H1 (cell line): ENCODE data around the gene PNRC2. TPM values are rescaled to one million over a fixed set of nuclear protein-coding genes. Genes with fewer than 3 reads are reported as not detected.
A peak's percentile ranks its signal among the peaks of the same experiment; 100 is the strongest.

ENCODE experiments used
- CTCF ChIA-PET: fragments of 300-600 bp; sonication (Branson Sonifier 250); formaldehyde crosslinking; loops from one replicate; lab custom pipeline; 2021; ENCODE audit not compliant: partially characterized antibody; lab: Charles Lee
- POLR2A ChIA-PET: fragments of 300-600 bp; sonication (Branson Sonifier 250); formaldehyde crosslinking; loops from one replicate; lab custom pipeline; 2021; ENCODE audit warnings: inconsistent platforms; ENCODE audit not compliant: partially characterized antibody; lab: Charles Lee
- DNase-seq, 2 experiments: peaks; one replicate each; pipeline versions ENCODE4 v3.0.0 to v3.0.0-alpha.2; 2010 to 2022; ENCODE audit warnings: low spot score in 2 of 2, low read depth in 1 of 2, mixed read lengths in 1 of 2
- FAIRE-seq: peaks from 2 replicates; lab custom pipeline; 2011; peaks lifted over from hg19 to GRCh38; lab: Jason Lieb, UNC
- H2AFZ ChIP-seq: 2 replicates; pipeline ENCODE4 v1.8.1; 2012; ENCODE audit warnings: low read length, inconsistent platforms
- H2AK5ac ChIP-seq: 2 replicates; pipeline ENCODE4 v1.6.1; 2013; ENCODE audit warnings: low read depth, low read length
- H2BK120ac ChIP-seq: replicated peaks from 2 replicates; pipeline ENCODE3; 2013; ENCODE audit warnings: low read depth, low read length, inconsistent platforms
- H2BK12ac ChIP-seq: 2 replicates; pipeline ENCODE4 v1.6.1; 2013; ENCODE audit warnings: low read depth, low read length
- H2BK15ac ChIP-seq: 2 replicates; pipeline ENCODE4 v1.6.1; 2013; ENCODE audit warnings: low read length
- H2BK20ac ChIP-seq: 2 replicates; pipeline ENCODE4 v1.6.1; 2013; ENCODE audit warnings: low read length
- H2BK5ac ChIP-seq: 2 replicates; pipeline ENCODE4 v1.6.1; 2013; ENCODE audit warnings: low read depth, low read length
- H3K14ac ChIP-seq: 2 replicates; pipeline ENCODE4 v1.6.1; 2013; ENCODE audit warnings: inconsistent platforms; ENCODE audit not compliant: insufficient read length
- H3K18ac ChIP-seq: 2 replicates; pipeline ENCODE4 v1.6.1; 2013; ENCODE audit warnings: low read length; ENCODE audit errors: extremely low read depth
- H3K23ac ChIP-seq: 2 replicates; pipeline ENCODE4 v1.6.1; 2013; ENCODE audit warnings: inconsistent platforms; ENCODE audit not compliant: insufficient read length
- H3K23me2 ChIP-seq: 2 replicates; pipeline ENCODE4 v1.6.1; 2013; ENCODE audit warnings: low read depth, low read length
- H3K27ac ChIP-seq: 2 replicates; pipeline ENCODE4 v1.6.1; 2011; ENCODE audit warnings: low read depth, low read length, inconsistent platforms
- H3K27me3 ChIP-seq, 4 experiments: replicated peaks in 1 of 4; 1 replicate in 1 of 4; 2 replicates in 3 of 4; pipeline versions ENCODE4 v1.6.1 to v1.8.1; 2011 to 2013; ENCODE audit warnings: low read length in 3 of 4, mild to moderate bottlenecking in 3 of 4, inconsistent platforms in 2 of 4, mixed read lengths in 2 of 4, moderate library complexity in 1 of 4; ENCODE audit not compliant: control insufficient read depth in 3 of 4, insufficient read depth in 3 of 4; ENCODE audit errors: extremely low read depth in 1 of 4
- H3K36me3 ChIP-seq, 4 experiments: 2 replicates each; pipeline versions ENCODE4 v1.6.1 to v1.8.1; 2011 to 2013; ENCODE audit warnings: mild to moderate bottlenecking in 4 of 4, low read length in 3 of 4, moderate library complexity in 2 of 4, control low read depth in 1 of 4, inconsistent platforms in 1 of 4; ENCODE audit not compliant: insufficient read depth in 4 of 4, control insufficient read depth in 2 of 4
- H3K4ac ChIP-seq: replicated peaks from 2 replicates; pipeline ENCODE3; 2013; ENCODE audit warnings: low read length, low read depth, mixed read lengths, inconsistent platforms; ENCODE audit not compliant: insufficient read length
- H3K4me1 ChIP-seq, 4 experiments: replicated peaks in 1 of 4; 1 replicate in 1 of 4; 2 replicates in 3 of 4; pipeline versions ENCODE4 v1.6.1 to v1.8.1; 2011 to 2013; ENCODE audit warnings: low read length in 3 of 4, inconsistent platforms in 2 of 4, mixed read lengths in 1 of 4; ENCODE audit not compliant: insufficient read depth in 4 of 4, control insufficient read depth in 3 of 4
- H3K4me2 ChIP-seq, 2 experiments: 2 replicates each; pipeline versions ENCODE4 v1.6.1 to v1.8.1; 2011 to 2013; ENCODE audit warnings: low read depth in 2 of 2, low read length in 2 of 2, control low read depth in 1 of 2, inconsistent platforms in 1 of 2, mild to moderate bottlenecking in 1 of 2; ENCODE audit not compliant: insufficient read depth in 1 of 2
- H3K4me3 ChIP-seq, 4 experiments: fragments of 200-600, 300-600 bp in 1 of 4; sonication (generic), shearing (Covaris generic), sonication (Bioruptor Twin) in 1 of 4; 2 replicates each; pipeline versions ENCODE4 v1.5.1 to v1.8.1; 2011 to 2016; ENCODE audit warnings: low read length in 4 of 4, low read depth in 3 of 4, control low read depth in 2 of 4, inconsistent platforms in 2 of 4, mild to moderate bottlenecking in 2 of 4, mixed read lengths in 1 of 4, moderate library complexity in 1 of 4; ENCODE audit not compliant: insufficient read depth in 2 of 4; ENCODE audit errors: extremely low read depth in 1 of 4
- H3K56ac ChIP-seq: replicated peaks from 2 replicates; pipeline ENCODE3; 2013; ENCODE audit warnings: low read depth, mild to moderate bottlenecking, mixed read lengths, low read length, inconsistent platforms; ENCODE audit not compliant: insufficient read length
- H3K79me1 ChIP-seq: 2 replicates; pipeline ENCODE4 v1.6.1; 2013; ENCODE audit warnings: low read depth, low read length, control low read depth
- H3K79me2 ChIP-seq, 2 experiments: 2 replicates each; pipeline versions ENCODE4 v1.6.1 to v1.8.1; 2012 to 2013; ENCODE audit warnings: low read length in 2 of 2, mild to moderate bottlenecking in 2 of 2, inconsistent platforms in 1 of 2; ENCODE audit not compliant: insufficient read depth in 2 of 2, control insufficient read depth in 1 of 2
- H3K9ac ChIP-seq, 4 experiments: replicated peaks in 1 of 4; 1 replicate in 1 of 4; 2 replicates in 3 of 4; pipeline versions ENCODE4 v1.6.1 to v1.8.1; 2011 to 2013; ENCODE audit warnings: low read depth in 3 of 4, low read length in 3 of 4, control low read depth in 2 of 4, mild to moderate bottlenecking in 2 of 4, moderate library complexity in 2 of 4, inconsistent platforms in 1 of 4; ENCODE audit errors: extremely low read depth in 1 of 4
- H3K9me3 ChIP-seq, 2 experiments: 2 replicates each; pipeline versions ENCODE4 v1.6.1 to v1.8.1; 2012 to 2013; ENCODE audit warnings: mild to moderate bottlenecking in 2 of 2, moderate library complexity in 2 of 2, control low read depth in 1 of 2, inconsistent platforms in 1 of 2, low read depth in 1 of 2, low read length in 1 of 2, mixed read lengths in 1 of 2; ENCODE audit not compliant: insufficient read depth in 2 of 2
- H4K20me1 ChIP-seq, 2 experiments: replicated peaks in 1 of 2; 2 replicates each; pipeline versions ENCODE3 to v1.8.1; 2011 to 2013; ENCODE audit warnings: inconsistent platforms in 2 of 2, low read length in 2 of 2, mild to moderate bottlenecking in 1 of 2; ENCODE audit not compliant: insufficient read depth in 2 of 2, control insufficient read depth in 1 of 2
- H4K5ac ChIP-seq: 2 replicates; pipeline ENCODE4 v1.6.1; 2013; ENCODE audit warnings: low read length, low read depth, mixed read lengths, inconsistent platforms; ENCODE audit not compliant: insufficient read length
- H4K8ac ChIP-seq: 2 replicates; pipeline ENCODE4 v1.8.0; 2013; ENCODE audit warnings: mild to moderate bottlenecking, moderate library complexity, low read length, inconsistent platforms; ENCODE audit not compliant: insufficient read depth; ENCODE audit errors: extremely low read depth
- H4K91ac ChIP-seq: replicated peaks from 2 replicates; pipeline ENCODE3; 2013; ENCODE audit warnings: low read length, mixed read lengths, inconsistent platforms; ENCODE audit not compliant: insufficient read length
- BACH1 ChIP-seq: IDR thresholded peaks from 2 replicates; pipeline ENCODE4 v1.6.1; 2012; ENCODE audit warnings: low read length, improper control_type of control experiment
- GTF2F1 ChIP-seq: IDR thresholded peaks from 2 replicates; pipeline ENCODE4 v1.6.1; 2012; ENCODE audit warnings: low read depth, low read length, improper control_type of control experiment, borderline replicate concordance
- JUND ChIP-seq: IDR thresholded peaks from 2 replicates; pipeline ENCODE4 v1.6.1; 2011; ENCODE audit warnings: mild to moderate bottlenecking, improper control_type of control experiment, low read length
- KDM1A ChIP-seq: fragments of 200-600, 300-600 bp; sonication (generic); IDR thresholded peaks from 2 replicates; pipeline ENCODE4 v1.7.1; 2016; ENCODE audit warnings: mild to moderate bottlenecking, low read length, borderline replicate concordance
- KDM5A ChIP-seq: fragments of 200-600 bp; IDR thresholded peaks from 2 replicates; pipeline ENCODE4 v1.7.1; 2012; ENCODE audit warnings: mild to moderate bottlenecking, low read length, inconsistent platforms, mixed read lengths
- NRF1 ChIP-seq: IDR thresholded peaks from 2 replicates; pipeline ENCODE4 v1.6.1; 2011; ENCODE audit warnings: mild to moderate bottlenecking, low read depth, low read length, improper control_type of control experiment
- POLR2A ChIP-seq, 2 experiments: IDR thresholded peaks; 1 replicate in 1 of 2; 2 replicates in 1 of 2; pipeline ENCODE4 v1.6.1; 2011; ENCODE audit warnings: low read depth in 2 of 2, low read length in 2 of 2, mild to moderate bottlenecking in 2 of 2; ENCODE audit errors: control extremely low read depth in 1 of 2
- POLR2AphosphoS5 ChIP-seq: IDR thresholded peaks from 2 replicates; pipeline ENCODE4 v1.6.1; 2011; ENCODE audit warnings: low read depth, low read length
- RNF2 ChIP-seq: fragments of 200-900, 300-1000 bp; sonication (generic); IDR thresholded peaks from 2 replicates; pipeline ENCODE4 v1.7.1; 2016; ENCODE audit warnings: borderline replicate concordance, low read depth, mild to moderate bottlenecking, antibody characterized with exemption, low read length; ENCODE audit not compliant: poor library complexity, severe bottlenecking; ENCODE audit errors: missing control alignments
- SIN3A ChIP-seq, 2 experiments: IDR thresholded peaks in 1 of 2; conservative IDR thresholded peaks in 1 of 2; 2 replicates each; pipeline ENCODE4 v1.6.1; 2011 to 2012; ENCODE audit warnings: low read length in 2 of 2, improper control_type of control experiment in 1 of 2, low read depth in 1 of 2, mild to moderate bottlenecking in 1 of 2
- SIRT6 ChIP-seq: IDR thresholded peaks from one replicate; pipeline ENCODE4 v1.7.1; 2012; ENCODE audit warnings: low read length, inconsistent platforms
- TCF12 ChIP-seq: IDR thresholded peaks from 2 replicates; pipeline ENCODE4 v1.6.1; 2011; ENCODE audit warnings: low read depth, mild to moderate bottlenecking, low read length
- WGBS, 2 experiments: shearing (Covaris generic) in 1 of 2; methylation state at CpG; one replicate each; pipeline versions ENCODE4 v1.1.6 to v1.1.7; 2013 to 2015; ENCODE audit warnings: low lambda C conversion rate in 2 of 2, mixed read lengths in 2 of 2, inconsistent platforms in 1 of 2, low coverage in 1 of 2, missing lambda C conversion rate in 1 of 2; ENCODE audit not compliant: insufficient replicate concordance in 2 of 2, insufficient coverage in 1 of 2, insufficient read length in 1 of 2; ENCODE audit errors: extremely low coverage in 1 of 2, missing lambda C conversion rate in 1 of 2; 5-methylcytosine and 5-hydroxymethylcytosine counted together
- polyA plus RNA-seq, 7 experiments: library from polyadenylated mRNA; depleted of rRNA in 3 of 7; stranded (reverse) in 5 of 7; unstranded in 2 of 7; fragments of >200 nt in 5 of 7; fragments of 200-250 nt in 2 of 7; gene quantifications; 1 replicate in 5 of 7; 2 replicates in 1 of 7; 4 replicates in 1 of 7; pipeline versions ENCODE4 v1.2.1 to v1.2.3, GENCODE V29; 2011 to 2013; ENCODE audit warnings: missing spikeins in 2 of 7, mixed read lengths in 2 of 7
- total RNA-seq: library from RNA; stranded (reverse); fragmentation: NEBNext Ultra II Directional; extraction: Animal tissue kit (Norgen Biotek cat#: 25700); gene quantifications from 2 replicates; pipeline ENCODE4 v1.2.1, GENCODE V29; 2021

PNRC2 gene
- total and polyA plus RNA-seq, 2 of the 8 experiments (the other 6 are each of a cell fraction or from before 2014, with no cell fraction given), result 57.5 to 147 TPM

DNA sequence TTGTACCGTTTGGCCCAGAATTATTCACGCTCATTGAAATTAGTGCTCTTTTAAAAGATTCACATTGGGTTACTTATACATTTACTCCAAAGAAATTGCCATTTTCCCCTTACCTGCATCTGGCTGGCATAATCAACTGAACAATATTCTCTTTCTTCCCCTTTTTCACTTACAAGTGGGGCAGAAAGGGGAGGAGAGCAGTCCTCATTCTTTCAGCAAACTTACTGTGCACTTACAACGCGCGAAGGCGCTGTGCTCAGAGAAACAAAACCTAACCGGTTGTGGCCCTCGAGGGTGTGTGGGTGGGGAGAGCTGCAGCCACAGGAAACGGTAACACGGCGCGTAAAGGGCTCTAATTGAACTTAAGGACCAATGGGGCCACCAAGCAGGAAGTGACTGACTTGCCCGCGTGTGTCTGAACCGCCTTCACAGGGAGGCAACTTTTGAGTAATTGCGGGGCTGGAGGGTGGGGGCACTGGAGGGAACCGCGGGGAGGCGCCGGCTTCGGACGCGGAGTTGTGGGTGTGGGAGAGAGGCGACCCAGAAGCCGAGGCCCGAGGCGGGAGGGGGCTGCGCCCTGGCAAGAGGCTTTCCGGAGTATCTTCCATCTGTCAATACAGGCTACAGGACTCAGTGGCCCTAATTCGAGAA, 693 bp upstream of the PNRC2 start:
- WGBS, 2 experiments, result 13% methylated on average over 22 of the region's 30 CpGs; no CpG with 5 or more reads in 1 of the 2 experiments
- Histone ChIP-seq H4K91ac (peak overlapping the region; percentile 75), H4K20me1 (no peaks in the 10 kb centered on the region), H2BK20ac (no peak overlapping the region), H4K8ac (peak overlapping the region; percentile 94), H3K14ac (no peak overlapping the region), H3K56ac (peak overlapping the region; percentile 83), H3K23me2 (peaks cover 7% of the 10 kb centered on the region), H3K27ac (peak overlapping the region; percentile 86), H2BK120ac (no peak overlapping the region), H3K9ac (peak overlapping the region; percentile 67 to 99 (median 86)), H3K4me3 (peak overlapping the region; percentile 53 to 90 (median 84)), H3K79me2 (peaks cover 0 to 15% of the 10 kb centered on the region in 2 experiments; a peak in 2 of 4 replicates), H2BK12ac (no peak overlapping the region), H2AK5ac (no peak overlapping the region), H4K5ac (peak overlapping the region; percentile 88), H3K4ac (peak overlapping the region; percentile 73), H3K79me1 (no peaks in the 10 kb centered on the region), H3K4me1 (peaks cover 2 to 4% (median 3%) of the 10 kb centered on the region in 4 experiments; a peak in 6 of 7 replicates), H3K23ac (no peak overlapping the region), H3K18ac (peak overlapping the region; percentile 93), H2BK15ac (0 out of 2 replicates have a peak overlapping the region, but pooled peaks have one; percentile 61), H2BK5ac (peak overlapping the region; percentile 83), H2AFZ (peak overlapping the region; percentile 14; the same call in 1 of the 2 replicates), H3K4me2 (peak overlapping the region; percentile 82 to 87), H3K9me3 (no peaks in the 10 kb centered on the region), H3K27me3 (no peaks in the 10 kb centered on the region), H3K36me3 (peaks cover 0 to 22% (median 2%) of the 10 kb centered on the region in 4 experiments; a peak in 3 of 8 replicates)
- DNase-seq (peak in 1 of 2 experiments; percentile 39), FAIRE-seq (no peak)
- ChIA-PET CTCF (interaction anchor here (1.0 to 1.1 kb wide), 2 partner anchors 9 to 153 kb away, joined by 3 to 4 read pairs; no protein-coding TSS in a partner anchor), POLR2A (interaction anchor here (0.5 to 16.6 kb wide), 12 partner anchors 9 to 192 kb away, joined by 3 to 267 read pairs (median 4); partner anchors contain the start of genes FUCA1, GALE and SRSF10)
- 0 out of 2 replicates have a peak, but pooled peaks have one; percentile 19 for TF ChIP-seq GTF2F1
- no peak for TF ChIP-seq TCF12
- TF ChIP-seq POLR2AphosphoS5, result peak; percentile 66; the same call in 1 of the 2 replicates
- TF ChIP-seq KDM5A, result no peak
- no peak for TF ChIP-seq SIRT6
- no peak for TF ChIP-seq JUND
- TF ChIP-seq BACH1, result no peak; the same call in 1 of the 2 replicates
- 0 out of 4 replicates have a peak, but pooled peaks of 1 of the 2 experiments have one; percentile 59 for TF ChIP-seq SIN3A (conservative IDR thresholded peaks at IDR 0.05 in 1 of 2, IDR thresholded peaks at IDR 0.05 in 1 of 2; ENCODE audit: low read depth in 1 of 2, low read length in 2 of 2)
- TF ChIP-seq POLR2A (IDR thresholded peaks at IDR 0.05; ENCODE audit: control extremely low read depth in 1 of 2, low read depth in 2 of 2, low read length in 2 of 2), result no peak
- no peak for TF ChIP-seq RNF2
- TF ChIP-seq NRF1, result no peak
- no peak for TF ChIP-seq KDM1A
